HL-60 (cell line): Measurements from ENCODE around the gene RUBCNL.

ENCODE experiments used
- CTCF ChIP-seq: IDR thresholded peaks from one replicate; pipeline ENCODE4 v1.5.1; 2011; ENCODE audit warnings: low read length, control low read depth, inconsistent platforms; ENCODE audit not compliant: insufficient read depth
- GABPA ChIP-seq: IDR thresholded peaks from 2 replicates; pipeline ENCODE4 v1.6.1; 2012; ENCODE audit warnings: low read depth
- POLR2AphosphoS5 ChIP-seq: IDR thresholded peaks from 2 replicates; pipeline ENCODE4 v1.6.1; 2012; ENCODE audit warnings: low read depth
- REST ChIP-seq: IDR thresholded peaks from 2 replicates; pipeline ENCODE4 v1.6.1; 2012; ENCODE audit warnings: low read depth; ENCODE audit not compliant: insufficient replicate concordance
- SPI1 ChIP-seq: IDR thresholded peaks from 2 replicates; pipeline ENCODE4 v1.6.1; 2012; ENCODE audit warnings: low read depth, mild to moderate bottlenecking, borderline replicate concordance

- TF ChIP-seq CTCF (no peak), GABPA (no peak), REST (no peak), POLR2AphosphoS5 (no peak), SPI1 (no peak)
Observed at GRCh38 chr13:46324976-46325375, 62.1 kb downstream of the RUBCNL start.
